Epithelial cell of esophagus (primary cell): ENCODE data around the gene ARPIN.
A peak's percentile ranks its signal among the peaks of the same experiment; 100 is the strongest.

Experiments
- DNase-seq: peaks from one replicate; pipeline ENCODE4 v3.0.0; 2010; ENCODE audit warnings: low read depth
- H3K4me3 ChIP-seq: 2 replicates; pipeline ENCODE4 v1.5.1; 2011; ENCODE audit warnings: mild to moderate bottlenecking, low read length, control low read depth
- CTCF ChIP-seq: IDR thresholded peaks from 2 replicates; pipeline ENCODE4 v1.5.1; 2011; ENCODE audit warnings: low read depth, mild to moderate bottlenecking, low read length, control low read depth, inconsistent platforms; ENCODE audit not compliant: insufficient read depth; ENCODE audit errors: missing control alignments

Gene ARPIN

GRCh38 chr15:89926158-89926557 is 13.4 kb upstream of the ARPIN start:
- DNase-seq: no peak
- H3K4me3 ChIP-seq: no peak overlapping the region
- TF ChIP-seq CTCF: no peak

- DNase-seq: peak; percentile 72
- no peak for TF ChIP-seq CTCF
- no peak overlapping the region for H3K4me3 ChIP-seq
Measured at GRCh38 chr15:89917442-89918101, 4.8 kb upstream of the ARPIN start.

- H3K4me3 ChIP-seq: no peak overlapping the region
- no peak for DNase-seq
- TF ChIP-seq CTCF: no peak
Measured at GRCh38 chr15:89916660-89917059, 3.9 kb upstream of the ARPIN start.

- H3K4me3 ChIP-seq: peak overlapping the region; percentile 65
- TF ChIP-seq CTCF: no peak
- DNase-seq: peak; percentile 18
Measured at GRCh38 chr15:89912145-89912673, 543 bp downstream of the ARPIN start.

- TF ChIP-seq CTCF: no peak
- H3K4me3 ChIP-seq: no peak overlapping the region
- no peak for DNase-seq
Measured at GRCh38 chr15:89910891-89911626, 1.7 kb downstream of the ARPIN start.

GRCh38 chr15:89909611-89910010 is 3.1 kb downstream of the ARPIN start:
- H3K4me3 ChIP-seq: no peak overlapping the region
- no peak for TF ChIP-seq CTCF
- DNase-seq: no peak
